Tibial nerve (tissue), 4 donors: ENCODE results near the gene MFSD2A. TPM values are rescaled to one million over a fixed set of nuclear protein-coding genes. Genes with fewer than 3 reads are reported as not detected.
"Not testable (repeated sequence)": the region's sequence is repeated elsewhere in the genome, so short reads cannot be mapped to it uniquely, and the experiment has no call there.

Experiments
- DNase-seq, 2 donors: peaks; one replicate each; pipeline ENCODE4 v3.0.0-alpha.2; 2019; ENCODE audit warnings: low spot score in 2 of 2
- H3K27ac ChIP-seq, 4 donors: fragments of 200-600 bp; sonication (generic) in 3 of 4; one replicate each; pipeline ENCODE4 v1.5.1; 2017 to 2019; ENCODE audit warnings: mild to moderate bottlenecking in 1 of 4
- H3K27me3 ChIP-seq, 2 donors: fragments of 200-600 bp; sonication (generic) in 1 of 2; one replicate each; pipeline versions ENCODE4 v1.5.1 to v1.6.0; 2017 to 2019
- H3K36me3 ChIP-seq, 3 donors: fragments of 200-600 bp; sonication (generic); one replicate each; pipeline ENCODE4 v1.5.1; 2018 to 2019
- H3K4me1 ChIP-seq, 4 donors: fragments of 200-600 bp; sonication (generic) in 3 of 4; one replicate each; pipeline ENCODE4 v1.5.1; 2017 to 2019
- H3K4me3 ChIP-seq, 4 donors: fragments of 200-600 bp; sonication (generic) in 3 of 4; one replicate each; pipeline ENCODE4 v1.5.1; 2017 to 2019; ENCODE audit warnings: mild to moderate bottlenecking in 1 of 4, moderate library complexity in 1 of 4
- H3K9me3 ChIP-seq, 4 donors: fragments of 200-600 bp; sonication (generic) in 3 of 4; one replicate each; pipeline ENCODE4 v1.5.1; 2017 to 2019
- CTCF ChIP-seq, 5 experiments: fragments of 200-600 bp in 3 of 5; fragments of 450-650 bp in 2 of 5; sonication (generic) in 3 of 5; IDR thresholded peaks; one replicate each; pipeline ENCODE4 v1.5.1; 2016 to 2019; ENCODE audit warnings: antibody characterized with exemption in 5 of 5, mild to moderate bottlenecking in 3 of 5, moderate library complexity in 2 of 5
- EP300 ChIP-seq, 2 donors: sonication (generic); formaldehyde crosslinking; IDR thresholded peaks; one replicate each; pipeline ENCODE4 v1.6.1; 2017; ENCODE audit warnings: antibody characterized with exemption in 2 of 2, mild to moderate bottlenecking in 1 of 2
- POLR2A ChIP-seq, 2 donors: fragments of 450-650 bp; IDR thresholded peaks; one replicate each; pipeline ENCODE4 v1.6.1; 2017; ENCODE audit warnings: antibody characterized with exemption in 2 of 2, mild to moderate bottlenecking in 2 of 2, moderate library complexity in 2 of 2
- WGBS, 2 donors: methylation state at CpG; one replicate each; pipeline ENCODE4 v1.1.5; 2018; 5-methylcytosine and 5-hydroxymethylcytosine counted together
- total RNA-seq, 4 donors: library from RNA; depleted of rRNA; stranded (reverse); fragments of >200 nt; gene quantifications; one replicate each; pipeline ENCODE4 v1.1.0, GENCODE V29; 2016

Gene MFSD2A
- total RNA-seq, 4 donors from 2014 or later = 6.0 to 24.3 (median 18.1) TPM

- TF ChIP-seq CTCF (IDR thresholded peaks at IDR 0.05) = no peak
- Histone ChIP-seq H3K36me3 (no peaks in the 10 kb centered on the region), H3K4me1 (no peaks in the 10 kb centered on the region), H3K9me3 (peaks cover 0 to 9% (median 0%) of the 10 kb centered on the region in 4 donors), H3K27me3 (no peaks in the 10 kb centered on the region), H3K27ac (no peak overlapping the region), H3K4me3 (no peak overlapping the region)
- no peak for DNase-seq
- WGBS, 2 donors = 97 to 100% methylated on average over 3 of the region's 3 CpGs
Measured at GRCh38 chr1:39910263-39910662, 44.7 kb upstream of the MFSD2A start.

- H3K27me3 ChIP-seq, H3K4me3 ChIP-seq, DNase-seq, H3K4me1 ChIP-seq, H3K9me3 ChIP-seq, H3K27ac ChIP-seq, H3K36me3 ChIP-seq: not testable (repeated sequence)
- no CpG with 5 or more reads among the region's 30 CpGs for WGBS, 2 donors
Measured at GRCh38 chr1:39913136-39913535, 41.8 kb upstream of the MFSD2A start.

DNA sequence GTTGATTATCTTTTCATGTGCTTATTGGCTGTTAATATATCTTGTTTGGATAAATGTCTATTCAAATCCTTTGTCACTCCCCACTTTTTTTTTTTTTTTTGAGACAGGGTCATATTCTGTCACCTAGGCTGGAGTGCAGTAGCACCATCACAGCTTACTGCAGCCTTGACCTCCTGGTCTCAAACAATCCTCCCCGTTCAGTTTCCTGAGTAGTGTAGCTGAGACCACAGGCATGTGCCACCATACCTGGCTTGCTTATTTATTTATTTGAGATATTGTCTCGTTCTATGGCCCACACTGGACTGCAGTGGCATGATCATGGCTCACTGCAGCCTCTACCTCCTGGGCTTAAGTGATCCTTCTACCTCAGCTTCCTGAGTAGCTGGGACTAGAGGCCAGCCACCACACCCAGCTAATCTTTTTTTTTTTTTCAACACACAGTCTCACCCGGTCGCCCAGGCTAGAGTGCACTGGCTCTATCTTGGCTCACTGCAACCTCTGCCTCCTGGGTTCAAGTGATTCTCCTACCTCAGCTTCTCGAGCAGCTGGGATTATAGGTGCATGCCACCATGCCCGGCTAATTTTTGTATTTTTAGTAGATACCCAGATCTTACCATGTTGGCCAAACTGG lies 39.3 kb upstream of the MFSD2A start:
- Histone ChIP-seq H3K9me3 (no peaks in the 10 kb centered on the region), H3K36me3 (no peaks in the 10 kb centered on the region), H3K4me3 (no peak overlapping the region), H3K27me3 (peaks cover 0 to 3% of the 10 kb centered on the region in 2 donors), H3K4me1 (no peaks in the 10 kb centered on the region), H3K27ac (no peak overlapping the region)
- no peak for TF ChIP-seq CTCF (IDR thresholded peaks at IDR 0.05)
- TF ChIP-seq POLR2A (IDR thresholded peaks at IDR 0.05) = no peak
- no peak for TF ChIP-seq EP300 (IDR thresholded peaks at IDR 0.05)
- no peak for DNase-seq
- WGBS, 2 donors = 84 to 88% methylated on average over 6 of the region's 6 CpGs

DNA sequence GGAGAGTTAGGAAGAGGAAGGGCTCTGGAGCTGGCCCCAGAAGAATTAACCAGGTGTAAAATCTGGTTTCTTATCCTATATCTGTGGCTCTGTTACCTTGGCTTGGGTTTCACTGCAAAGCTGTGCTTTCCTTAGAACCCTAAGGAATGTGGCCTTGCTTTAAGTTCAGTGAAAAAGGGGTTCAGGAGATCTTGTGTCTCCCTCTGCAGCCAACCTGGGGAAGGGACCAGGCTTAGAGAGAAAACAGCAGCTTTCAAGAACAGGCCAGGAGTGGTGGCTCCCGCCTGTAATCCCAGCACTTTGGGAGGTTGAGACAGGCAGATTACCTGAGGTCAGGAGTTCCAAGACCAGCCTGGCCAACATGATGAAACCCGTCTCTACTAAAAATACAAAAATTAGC lies 37.1 kb upstream of the MFSD2A start:
- WGBS, 2 donors = 92 to 96% methylated on average over 2 of the region's 2 CpGs
- no peak for TF ChIP-seq POLR2A (IDR thresholded peaks at IDR 0.05)
- Histone ChIP-seq H3K27ac (no peak overlapping the region), H3K4me3 (no peak overlapping the region), H3K4me1 (peaks cover 0 to 7% (median 0%) of the 10 kb centered on the region in 4 donors), H3K9me3 (no peaks in the 10 kb centered on the region), H3K27me3 (peaks cover 0 to 14% of the 10 kb centered on the region in 2 donors), H3K36me3 (no peaks in the 10 kb centered on the region)
- no peak for DNase-seq

DNA sequence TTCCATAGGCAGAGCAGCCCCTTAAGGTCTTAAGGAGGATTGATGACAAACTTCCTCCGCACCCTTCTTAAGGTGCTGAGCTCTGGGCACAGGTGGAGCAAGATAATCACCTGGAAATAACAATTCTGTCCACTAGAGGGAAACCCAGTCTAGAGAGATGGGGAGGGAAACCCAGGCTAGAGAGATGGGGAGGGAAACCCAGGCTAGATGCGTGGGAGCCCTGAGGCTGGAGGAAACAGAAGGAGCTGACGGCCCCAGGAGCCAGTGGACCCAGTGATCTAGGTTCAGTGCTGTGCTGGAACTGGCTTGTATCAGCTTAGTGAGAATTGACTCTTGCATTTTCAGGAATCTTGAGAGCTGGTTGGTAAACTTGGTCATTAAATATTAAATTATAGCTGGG lies 35.4 kb upstream of the MFSD2A start:
- Histone ChIP-seq H3K27me3 (peaks cover 0 to 19% of the 10 kb centered on the region in 2 donors), H3K27ac (no peak overlapping the region), H3K4me1 (peaks cover 0 to 7% (median 0%) of the 10 kb centered on the region in 4 donors), H3K9me3 (no peaks in the 10 kb centered on the region), H3K4me3 (no peak overlapping the region), H3K36me3 (no peaks in the 10 kb centered on the region)
- no peak for DNase-seq
- TF ChIP-seq EP300 (IDR thresholded peaks at IDR 0.05) (no peak), CTCF (IDR thresholded peaks at IDR 0.05) (peak; percentile 26 to 62 (median 56)), POLR2A (IDR thresholded peaks at IDR 0.05) (no peak)
- 26 to 33% methylated on average over 3 of the region's 3 CpGs for WGBS, 2 donors

DNA sequence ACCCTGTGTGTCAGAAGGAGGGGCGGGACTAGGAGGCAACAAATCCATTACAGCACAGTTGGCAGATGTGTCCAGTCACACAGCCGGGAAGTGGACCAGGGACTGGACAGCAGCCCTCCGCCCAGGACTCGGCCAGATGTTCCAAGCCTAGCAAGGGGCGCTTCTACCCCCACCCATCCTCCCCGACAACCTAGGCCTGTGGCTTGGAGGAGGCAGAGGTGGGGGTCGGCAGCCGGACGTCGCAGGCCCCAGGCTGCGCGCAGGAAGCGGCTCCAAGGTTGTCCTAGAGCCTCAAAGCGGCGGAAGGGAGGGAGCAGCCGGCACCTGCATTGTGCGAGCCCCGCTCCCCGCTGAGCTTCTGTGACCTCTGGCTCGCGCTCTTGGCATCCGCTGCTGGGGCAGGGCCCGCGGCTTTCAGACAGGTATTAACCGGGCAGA lies 32.7 kb upstream of the MFSD2A start:
- no peaks in the 10 kb centered on the region for H3K36me3 ChIP-seq
- no peak for DNase-seq
- H3K27ac ChIP-seq = no peak overlapping the region
- peaks cover 0 to 19% of the 10 kb centered on the region in 2 donors for H3K27me3 ChIP-seq
- no peaks in the 10 kb centered on the region for H3K9me3 ChIP-seq
- TF ChIP-seq POLR2A (IDR thresholded peaks at IDR 0.05) (no peak), CTCF (IDR thresholded peaks at IDR 0.05) (no peak), EP300 (IDR thresholded peaks at IDR 0.05) (no peak)
- H3K4me1 ChIP-seq = peaks cover 0 to 7% (median 2%) of the 10 kb centered on the region in 4 donors
- no peak overlapping the region for H3K4me3 ChIP-seq
- 26 to 35% methylated on average over 18 to 20 of the region's 25 CpGs for WGBS, 2 donors
